CD4-positive, CD25-positive, alpha-beta regulatory T cell (primary cell): ENCODE measurements around the gene SOD2. TPM values are rescaled to one million over a fixed set of nuclear protein-coding genes. Genes with fewer than 3 reads are reported as not detected.
A peak's percentile ranks its signal among the peaks of the same experiment; 100 is the strongest.
"Not testable (repeated sequence)": the region's sequence is repeated elsewhere in the genome, so short reads cannot be mapped to it uniquely, and the experiment has no call there.

Experiments used
- ATAC-seq, 2 donors: fragments of 150-1000 bp; cut with Tn5 transposase; one replicate each; pipeline ENCODE4 v1.10.0; 2021; ENCODE audit warnings: low read depth in 2 of 2, moderate number of reproducible peaks in 2 of 2, moderate library complexity in 1 of 2
- DNase-seq, 3 donors: peaks; one replicate each; pipeline versions ENCODE4 v3.0.0 to v3.0.0-alpha.2; 2012 to 2022; ENCODE audit warnings: mixed read lengths in 1 of 3
- H3K27ac ChIP-seq: one replicate; pipeline ENCODE4 v1.7.0; 2013; ENCODE audit warnings: mild to moderate bottlenecking, low read length; ENCODE audit not compliant: insufficient read depth, poor library complexity, severe bottlenecking
- H3K27me3 ChIP-seq: one replicate; pipeline ENCODE4 v1.7.0; 2013; ENCODE audit warnings: low read length; ENCODE audit not compliant: control insufficient read depth, insufficient read depth
- H3K36me3 ChIP-seq: one replicate; pipeline ENCODE4 v1.7.0; 2013; ENCODE audit warnings: mild to moderate bottlenecking, low read length, moderate library complexity; ENCODE audit not compliant: control insufficient read depth, insufficient read depth
- H3K4me1 ChIP-seq: 2 replicates; pipeline ENCODE4 v1.7.0; 2013; ENCODE audit warnings: mild to moderate bottlenecking, low read length; ENCODE audit not compliant: insufficient read depth, control insufficient read depth, poor library complexity, severe bottlenecking
- H3K4me3 ChIP-seq: one replicate; pipeline ENCODE4 v1.7.0; 2013; ENCODE audit warnings: low read depth, mild to moderate bottlenecking, low read length, moderate library complexity
- H3K9me3 ChIP-seq, 2 experiments: 1 replicate in 1 of 2; 2 replicates in 1 of 2; pipeline ENCODE4 v1.7.0; 2013; ENCODE audit warnings: low read length in 2 of 2, mild to moderate bottlenecking in 1 of 2, moderate library complexity in 1 of 2; ENCODE audit not compliant: control insufficient read depth in 2 of 2
- H3K27ac Mint-ChIP-seq, 3 donors: one replicate each; pipeline ENCODE4 v1.8.0; 2020 to 2022; ENCODE audit warnings: mild to moderate bottlenecking in 3 of 3, mixed read lengths in 3 of 3, moderate library complexity in 2 of 3
- H3K27me3 Mint-ChIP-seq: one replicate; pipeline ENCODE4 v1.8.0; 2022; ENCODE audit warnings: mild to moderate bottlenecking, mixed read lengths
- H3K36me3 Mint-ChIP-seq: one replicate; pipeline ENCODE4 v1.8.0; 2020; ENCODE audit warnings: mixed read lengths
- H3K4me1 Mint-ChIP-seq, 4 donors: one replicate each; pipeline ENCODE4 v1.8.0; 2020 to 2022; ENCODE audit warnings: mixed read lengths in 4 of 4, mild to moderate bottlenecking in 1 of 4
- H3K4me3 Mint-ChIP-seq, 4 donors: one replicate each; pipeline ENCODE4 v1.8.0; 2020 to 2022; ENCODE audit warnings: mild to moderate bottlenecking in 4 of 4, mixed read lengths in 4 of 4, moderate library complexity in 3 of 4
- H3K9me3 Mint-ChIP-seq, 7 donors: one replicate each; pipeline ENCODE4 v1.8.0; 2020 to 2022; ENCODE audit warnings: mixed read lengths in 7 of 7, mild to moderate bottlenecking in 3 of 7, moderate library complexity in 2 of 7
- polyA plus RNA-seq, 4 donors: library from polyadenylated mRNA; unstranded; fragments of 300-500 nt; fragmentation: Illumina TruSeq; gene quantifications; one replicate each; pipeline ENCODE4 v1.2.3, GENCODE V29; 2021
- total RNA-seq: library from RNA; stranded (reverse); gene quantifications from one replicate; pipeline ENCODE4 v1.2.3, GENCODE V29; 2022

The SOD2 gene
- total and polyA plus RNA-seq, 5 donors from 2014 or later, result 112 to 187 (median 136) TPM

DNA sequence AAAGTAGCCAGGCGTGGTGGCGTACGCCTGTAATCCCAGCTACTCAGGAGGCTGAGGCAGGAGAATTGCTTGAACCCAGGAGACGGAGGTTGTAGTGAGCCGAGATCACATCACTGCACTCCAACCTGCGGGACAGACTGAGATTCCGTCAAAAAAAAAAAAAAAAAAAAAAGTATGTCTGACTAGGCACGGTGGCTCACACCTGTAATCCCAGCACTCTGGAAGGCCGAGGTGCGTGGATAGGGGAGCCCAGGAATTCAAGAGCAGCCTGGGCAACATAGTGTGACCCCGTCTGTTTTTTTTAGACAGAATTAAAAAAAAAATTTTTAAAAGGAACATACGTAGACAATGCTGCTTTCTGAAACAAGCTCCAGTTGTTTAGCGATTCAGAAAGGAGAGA, 2.9 kb downstream of the SOD2 start:
- peaks cover 53% of the 10 kb centered on the region for H3K4me1 ChIP-seq
- H3K27me3 Mint-ChIP-seq, H3K27me3 ChIP-seq, H3K27ac Mint-ChIP-seq, H3K9me3 Mint-ChIP-seq, H3K27ac ChIP-seq, H3K4me3 Mint-ChIP-seq, DNase-seq, H3K9me3 ChIP-seq, ATAC-seq, H3K4me3 ChIP-seq: not testable (repeated sequence)
- peaks cover 15 to 69% (median 51%) of the 10 kb centered on the region in 4 donors for H3K4me1 Mint-ChIP-seq
- H3K36me3 ChIP-seq, result peaks cover 38% of the 10 kb centered on the region
- H3K36me3 Mint-ChIP-seq, result peaks cover 30% of the 10 kb centered on the region

DNA sequence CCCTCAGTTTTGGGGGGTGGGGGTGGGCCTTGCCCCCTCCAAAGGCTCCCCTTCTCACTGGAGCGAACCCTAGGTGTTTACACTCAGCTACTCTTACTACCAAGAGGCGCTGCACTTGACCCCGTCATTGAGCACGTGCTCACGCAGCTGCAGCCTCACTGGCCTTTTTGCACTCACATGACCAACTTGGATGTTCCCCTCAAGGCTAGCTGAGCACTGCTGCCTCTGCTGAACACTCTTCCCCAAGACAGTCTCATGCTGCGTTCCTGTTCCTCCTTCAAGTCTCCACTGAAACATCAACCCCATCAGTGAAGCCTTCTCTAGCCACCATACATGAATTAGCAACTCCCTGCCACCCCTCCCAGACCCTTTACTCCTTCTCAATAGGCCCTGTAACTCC, 4.0 kb downstream of the SOD2 start:
- no peaks in the 10 kb centered on the region for H3K27me3 ChIP-seq
- Mint-ChIP-seq H3K36me3 (peaks cover 34% of the 10 kb centered on the region), H3K4me3 (peak overlapping the region in 3 of 4 donors; percentile 27 to 51 (median 44)), H3K27ac (peak overlapping the region in 1 of 3 donors; percentile 19), H3K27me3 (no peaks in the 10 kb centered on the region), H3K4me1 (peaks cover 12 to 62% (median 41%) of the 10 kb centered on the region in 4 donors), H3K9me3 (peaks cover 0 to 1% (median 0%) of the 10 kb centered on the region in 7 donors)
- H3K27ac ChIP-seq, result no peak overlapping the region
- H3K4me1 ChIP-seq, result peaks cover 41% of the 10 kb centered on the region
- peaks cover 47% of the 10 kb centered on the region for H3K36me3 ChIP-seq
- no peak for ATAC-seq
- no peaks in the 10 kb centered on the region for H3K9me3 ChIP-seq
- DNase-seq, result no peak
- no peak overlapping the region for H3K4me3 ChIP-seq

DNA sequence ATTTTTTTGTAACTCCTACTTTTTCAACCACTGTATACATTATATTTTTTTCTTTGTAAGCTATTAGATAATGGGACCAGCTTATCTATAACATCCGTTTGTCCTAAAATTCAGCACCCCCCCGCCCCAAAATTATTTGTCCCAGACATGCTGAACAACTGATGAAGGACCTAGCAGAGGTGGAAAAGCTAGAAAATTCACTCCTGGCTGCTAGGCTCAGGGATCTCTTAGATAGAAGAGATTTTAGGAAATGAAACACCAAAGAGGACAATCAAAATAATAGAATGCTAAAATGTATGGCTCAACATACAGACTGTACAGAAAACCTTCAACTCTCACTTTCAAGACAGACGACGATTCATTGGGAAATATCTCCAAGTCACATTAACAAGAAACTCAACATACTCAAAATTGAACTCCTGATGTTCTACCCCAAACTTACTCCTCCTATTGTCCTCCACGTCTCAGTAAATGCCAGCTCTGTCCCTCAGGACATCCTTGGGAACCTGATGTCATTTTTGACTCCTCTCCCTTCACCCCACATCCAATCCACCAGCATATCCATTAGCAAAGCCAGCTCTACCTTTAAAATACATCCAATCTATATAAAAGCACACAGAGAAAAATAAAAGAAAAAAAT, 4.7 kb downstream of the SOD2 start:
- H3K9me3 ChIP-seq, result no peaks in the 10 kb centered on the region
- H3K27me3 Mint-ChIP-seq, result no peaks in the 10 kb centered on the region
- no peak for ATAC-seq
- H3K4me1 ChIP-seq, result peaks cover 37% of the 10 kb centered on the region
- no peak overlapping the region for H3K27ac ChIP-seq
- no peaks in the 10 kb centered on the region for H3K27me3 ChIP-seq
- H3K4me3 ChIP-seq, result no peak overlapping the region
- H3K27ac Mint-ChIP-seq, result peak overlapping the region in 2 of 3 donors; percentile 19 to 54
- H3K36me3 ChIP-seq, result peaks cover 53% of the 10 kb centered on the region
- no peak for DNase-seq
- peaks cover 39% of the 10 kb centered on the region for H3K36me3 Mint-ChIP-seq
- H3K4me1 Mint-ChIP-seq, result peaks cover 11 to 58% (median 38%) of the 10 kb centered on the region in 4 donors
- H3K9me3 Mint-ChIP-seq, result peaks cover 0 to 1% (median 0%) of the 10 kb centered on the region in 7 donors
- H3K4me3 Mint-ChIP-seq, result peak overlapping the region in 2 of 4 donors; percentile 51 to 84

DNA sequence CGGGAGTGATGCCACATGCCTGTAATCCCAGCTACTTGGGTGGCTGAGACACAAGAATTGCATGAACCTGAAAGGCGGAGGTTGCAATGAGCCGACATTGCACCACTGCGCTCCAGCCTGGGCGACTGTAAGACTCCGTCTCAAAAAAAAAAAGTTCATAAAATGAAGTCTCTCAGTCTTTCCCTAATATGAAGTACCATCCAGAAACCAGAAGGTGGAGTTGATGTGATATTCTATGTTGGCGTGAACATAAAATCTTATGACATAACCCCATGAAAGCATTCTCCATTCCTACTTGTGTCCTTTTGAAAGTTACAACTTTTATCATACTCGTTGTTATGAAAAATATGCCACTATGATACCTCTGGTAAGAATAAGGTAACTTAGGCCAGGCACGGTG, 5.7 kb downstream of the SOD2 start:
- H3K27me3 ChIP-seq, result no peaks in the 10 kb centered on the region
- Mint-ChIP-seq H3K4me3 (peak overlapping the region in 1 of 4 donors; percentile 47), H3K27ac (peak overlapping the region in 2 of 3 donors; percentile 3 to 83), H3K27me3 (no peaks in the 10 kb centered on the region), H3K4me1 (peaks cover 11 to 59% (median 38%) of the 10 kb centered on the region in 4 donors), H3K36me3 (peaks cover 40% of the 10 kb centered on the region), H3K9me3 (peaks cover 0 to 1% (median 0%) of the 10 kb centered on the region in 7 donors)
- H3K4me1 ChIP-seq, result peaks cover 34% of the 10 kb centered on the region
- no peak overlapping the region for H3K27ac ChIP-seq
- H3K9me3 ChIP-seq, result no peaks in the 10 kb centered on the region
- DNase-seq (no peak), ATAC-seq (no peak)
- no peak overlapping the region for H3K4me3 ChIP-seq
- peaks cover 61% of the 10 kb centered on the region for H3K36me3 ChIP-seq

DNA sequence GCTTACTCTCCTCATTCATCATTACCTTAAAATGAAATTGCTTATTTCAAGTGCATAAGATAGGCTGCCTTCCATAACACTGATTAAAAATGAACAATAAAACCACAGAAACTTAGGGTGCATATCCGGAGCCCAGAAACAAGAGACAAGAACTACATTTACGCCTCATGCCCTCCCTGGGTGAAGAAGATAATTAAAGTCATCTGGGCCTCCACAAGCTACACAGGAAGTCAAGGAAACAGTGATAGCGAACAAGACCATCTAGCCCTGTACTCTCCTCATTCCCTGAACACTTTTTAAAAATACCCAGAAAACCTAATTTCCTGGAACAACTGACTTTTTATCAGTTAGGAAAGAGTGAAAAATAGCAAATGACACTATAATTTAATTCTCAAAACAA, 6.3 kb downstream of the SOD2 start:
- Mint-ChIP-seq H3K27me3 (no peaks in the 10 kb centered on the region), H3K36me3 (peaks cover 45% of the 10 kb centered on the region), H3K27ac (peak overlapping the region in 2 of 3 donors; percentile 63 to 83), H3K4me1 (peaks cover 11 to 58% (median 36%) of the 10 kb centered on the region in 4 donors), H3K9me3 (peaks cover 0 to 1% (median 0%) of the 10 kb centered on the region in 7 donors), H3K4me3 (peak overlapping the region in 2 of 4 donors; percentile 0 to 52)
- Histone ChIP-seq H3K4me3 (peak overlapping the region; percentile 7), H3K27me3 (no peaks in the 10 kb centered on the region), H3K9me3 (no peaks in the 10 kb centered on the region), H3K4me1 (peaks cover 27% of the 10 kb centered on the region), H3K27ac (peak overlapping the region; percentile 3), H3K36me3 (peaks cover 67% of the 10 kb centered on the region)
- ATAC-seq, result no peak
- peak in 1 of 3 donors; percentile 65 for DNase-seq

DNA sequence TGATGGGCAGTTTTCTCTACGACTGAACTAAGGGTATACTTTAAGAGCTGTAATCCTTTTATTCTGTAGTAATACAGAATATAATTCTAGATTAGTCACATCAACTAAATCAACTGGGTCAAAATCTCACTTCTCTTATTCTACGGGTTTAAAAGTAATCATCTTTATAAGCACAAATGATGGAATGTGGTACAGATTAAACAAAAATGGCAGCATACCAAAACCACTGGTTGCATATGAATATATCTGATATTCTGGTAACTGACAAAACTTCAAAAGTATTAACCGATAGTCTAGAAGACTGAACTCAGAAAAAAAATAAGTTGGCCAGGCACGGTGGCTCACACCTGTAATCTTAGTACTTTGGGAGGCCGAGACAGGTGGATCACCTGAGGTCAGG, 7.0 kb downstream of the SOD2 start:
- peaks cover 7 to 60% (median 32%) of the 10 kb centered on the region in 4 donors for H3K4me1 Mint-ChIP-seq

DNA sequence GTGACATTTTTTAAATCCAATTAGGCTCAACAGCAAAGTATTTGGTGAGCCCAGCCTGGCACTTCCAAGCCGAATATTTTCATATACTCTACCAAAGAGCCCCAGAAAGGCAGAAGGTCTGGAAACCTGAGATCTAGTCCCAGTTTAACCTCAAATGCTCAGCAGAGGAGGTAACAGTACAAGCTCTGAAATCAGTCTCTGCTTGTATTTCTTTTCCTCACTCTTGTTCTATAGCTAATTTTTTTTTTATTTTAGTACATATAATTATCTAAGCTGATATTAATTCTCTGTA, 9.1 kb downstream of the SOD2 start:
- ATAC-seq, result no peak
- peaks cover 0 to 1% (median 0%) of the 10 kb centered on the region in 7 donors for H3K9me3 Mint-ChIP-seq
- H3K4me1 Mint-ChIP-seq, result peaks cover 8 to 59% (median 38%) of the 10 kb centered on the region in 4 donors
- H3K36me3 Mint-ChIP-seq, result peaks cover 54% of the 10 kb centered on the region
- Histone ChIP-seq H3K36me3 (peaks cover 77% of the 10 kb centered on the region), H3K27ac (no peak overlapping the region), H3K4me3 (no peak overlapping the region), H3K9me3 (no peaks in the 10 kb centered on the region), H3K4me1 (peaks cover 12% of the 10 kb centered on the region), H3K27me3 (no peaks in the 10 kb centered on the region)
- no peaks in the 10 kb centered on the region for H3K27me3 Mint-ChIP-seq
- DNase-seq, result no peak
- no peak overlapping the region for H3K4me3 Mint-ChIP-seq
- H3K27ac Mint-ChIP-seq, result no peak overlapping the region

More for the DNA sequence above, 7.0 kb downstream of the SOD2 start:
- H3K27ac Mint-ChIP-seq, result peak overlapping the region in 2 of 3 donors; percentile 69 to 83
- Histone ChIP-seq H3K27ac (no peak overlapping the region), H3K9me3 (no peaks in the 10 kb centered on the region), H3K27me3 (no peaks in the 10 kb centered on the region), H3K4me1 (peaks cover 20% of the 10 kb centered on the region), H3K36me3 (peaks cover 74% of the 10 kb centered on the region), H3K4me3 (no peak overlapping the region)
- H3K4me3 Mint-ChIP-seq, result peak overlapping the region in 1 of 4 donors; percentile 75
- H3K27me3 Mint-ChIP-seq, result no peaks in the 10 kb centered on the region
- H3K36me3 Mint-ChIP-seq, result peaks cover 47% of the 10 kb centered on the region
- no peak for DNase-seq
- peaks cover 0 to 1% (median 0%) of the 10 kb centered on the region in 7 donors for H3K9me3 Mint-ChIP-seq
- no peak for ATAC-seq

DNA sequence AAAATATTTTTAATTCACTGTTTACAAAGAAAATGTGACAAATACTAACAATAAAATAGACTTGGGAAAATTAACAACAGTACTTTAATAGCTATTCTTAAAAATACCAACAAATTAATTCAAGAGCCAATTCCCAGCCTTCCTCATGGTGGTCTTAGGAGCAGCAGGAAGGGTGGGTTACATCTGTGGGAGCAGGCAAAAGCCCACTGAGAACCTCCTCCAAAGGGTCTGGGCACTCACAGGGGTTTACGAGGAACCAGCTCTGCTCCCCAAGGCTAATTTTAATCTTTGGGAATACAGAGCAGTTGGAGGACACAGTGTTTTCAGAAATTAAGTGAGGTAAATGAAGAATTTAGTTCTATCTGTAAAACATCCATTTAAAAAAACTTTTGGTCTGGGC, 10.2 kb downstream of the SOD2 start:
- Histone ChIP-seq H3K4me1 (peaks cover 7% of the 10 kb centered on the region), H3K36me3 (peaks cover 75% of the 10 kb centered on the region), H3K27me3 (no peaks in the 10 kb centered on the region), H3K27ac (no peak overlapping the region), H3K9me3 (no peaks in the 10 kb centered on the region), H3K4me3 (no peak overlapping the region)
- Mint-ChIP-seq H3K27me3 (no peaks in the 10 kb centered on the region), H3K4me3 (no peak overlapping the region), H3K9me3 (no peaks in the 10 kb centered on the region), H3K27ac (no peak overlapping the region), H3K36me3 (peaks cover 50% of the 10 kb centered on the region), H3K4me1 (peaks cover 8 to 48% (median 30%) of the 10 kb centered on the region in 4 donors)
- ATAC-seq (no peak), DNase-seq (no peak)
